HG02610 (cell line): Measurements from ENCODE around the gene MACO1.

Experiments
- ATAC-seq: cut with Tn5 transposase; IDR thresholded peaks from one replicate; pipeline ENCODE4 v1.9.1; 2021; ENCODE audit warnings: mild to moderate bottlenecking, moderate library complexity; ENCODE audit not compliant: unreplicated experiment

The MACO1 gene

DNA sequence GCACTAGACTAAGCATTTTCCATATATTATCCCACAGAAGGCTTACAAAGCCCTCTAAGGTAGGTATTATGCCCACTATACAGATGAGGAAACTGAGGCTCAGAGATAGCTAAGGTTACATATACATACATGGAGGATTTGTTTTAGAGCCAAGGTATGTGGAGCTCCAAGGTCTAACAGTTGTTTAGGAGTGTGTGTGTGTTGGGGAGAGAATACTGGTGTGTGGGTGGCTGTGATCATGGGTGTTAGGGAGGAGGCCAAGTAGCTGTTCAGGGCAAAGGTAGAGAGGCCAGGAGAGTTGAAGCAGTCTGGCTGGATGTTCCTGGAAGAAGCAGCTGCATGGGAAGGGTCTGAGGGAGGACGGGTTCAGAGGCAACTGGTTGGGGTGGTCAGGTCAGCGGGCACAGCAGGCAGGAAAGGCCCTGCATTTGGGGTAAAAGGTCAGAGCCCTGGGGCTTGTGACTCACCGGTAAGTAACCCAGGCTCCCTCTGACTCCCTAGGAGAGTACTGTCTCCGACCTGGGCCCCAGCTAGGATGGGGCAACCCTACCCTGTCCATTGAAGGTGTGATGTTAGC is 107.6 kb downstream of the MACO1 start:
- no peak for ATAC-seq

DNA sequence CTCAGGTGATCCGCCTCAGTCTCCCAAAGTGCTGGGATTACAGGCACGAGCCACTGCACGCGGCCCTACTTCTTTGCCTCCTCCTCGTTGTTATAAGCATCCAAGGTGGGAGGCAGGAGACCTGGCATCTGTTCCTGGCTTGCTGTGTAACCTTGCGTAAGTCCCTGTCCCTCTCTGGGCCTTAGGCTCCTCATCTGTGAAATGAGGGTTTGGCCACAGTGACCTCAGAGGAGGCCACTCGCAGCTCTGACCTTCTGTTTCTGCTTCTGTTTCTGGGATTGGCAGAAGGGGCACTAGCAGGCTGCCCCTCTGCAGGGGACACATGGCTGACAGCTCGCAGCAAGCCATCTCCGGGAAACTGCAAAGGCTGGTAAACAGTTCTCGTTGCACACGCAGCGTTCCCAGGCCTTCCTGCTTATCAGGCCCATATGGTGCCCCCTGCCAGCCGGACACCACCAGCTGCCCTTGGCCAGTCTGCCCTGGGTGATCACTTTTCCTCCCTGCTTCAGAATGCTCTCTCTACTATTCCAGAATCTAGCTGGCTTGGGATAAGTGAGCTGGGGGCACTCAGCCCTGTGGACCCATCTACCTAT is 110.1 kb downstream of the MACO1 start:
- no peak for ATAC-seq

DNA sequence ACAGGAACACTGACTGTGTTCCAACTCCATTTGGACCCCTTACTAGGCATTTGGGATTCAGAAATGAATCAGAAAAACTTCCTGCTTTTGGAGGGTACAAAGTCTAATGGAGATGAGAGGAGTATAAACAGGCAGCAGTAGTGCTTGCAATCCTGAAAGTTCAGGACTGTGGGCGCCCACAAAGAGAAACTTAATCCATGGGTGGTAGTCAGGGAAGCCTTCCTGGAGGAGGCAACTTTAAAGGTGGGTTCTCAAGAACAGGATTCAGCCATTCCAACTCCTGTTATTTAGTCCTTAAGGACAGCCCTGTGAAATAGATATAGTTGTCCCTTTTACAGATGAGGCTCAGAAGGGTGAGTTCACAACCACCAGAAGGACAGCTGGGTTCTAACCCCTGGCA is 110.7 kb downstream of the MACO1 start:
- ATAC-seq: no peak

DNA sequence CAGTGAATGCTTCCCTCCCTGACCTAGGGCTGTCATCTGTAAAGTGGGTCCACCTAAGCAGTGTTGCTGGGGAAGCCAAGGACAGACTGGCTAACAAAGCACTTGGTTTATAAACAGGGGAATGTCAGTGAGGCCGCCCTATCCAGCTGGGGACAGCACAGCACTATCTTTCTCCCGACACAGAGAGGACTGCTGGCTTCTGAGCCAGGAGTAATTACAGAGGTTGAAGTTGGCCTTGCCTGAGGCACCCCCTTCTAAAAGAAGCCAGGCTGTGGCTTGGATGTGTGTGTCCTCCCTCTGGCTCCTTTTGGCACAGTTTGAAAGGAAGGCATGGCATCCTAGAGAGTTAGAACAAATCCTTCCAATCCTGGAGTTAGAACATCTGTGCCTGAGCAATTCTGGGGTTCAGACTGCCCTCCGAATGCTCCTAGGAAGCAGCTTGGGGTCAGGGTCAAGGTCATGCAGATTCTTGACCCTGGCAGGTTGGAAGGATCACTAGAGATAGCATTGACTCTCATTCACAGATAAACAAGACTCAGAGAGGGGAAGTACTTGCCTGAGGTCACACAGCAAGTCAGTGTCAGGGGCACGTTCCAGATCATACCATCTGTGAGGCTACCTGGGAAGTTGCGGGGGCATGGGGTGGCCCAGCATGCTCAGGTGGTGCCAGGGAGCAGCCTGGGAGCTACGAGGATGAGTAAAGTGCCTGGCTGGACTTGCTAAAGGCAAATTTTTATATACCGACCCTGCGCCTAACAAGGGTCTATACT is 111.4 kb downstream of the MACO1 start:
- ATAC-seq: no peak

DNA sequence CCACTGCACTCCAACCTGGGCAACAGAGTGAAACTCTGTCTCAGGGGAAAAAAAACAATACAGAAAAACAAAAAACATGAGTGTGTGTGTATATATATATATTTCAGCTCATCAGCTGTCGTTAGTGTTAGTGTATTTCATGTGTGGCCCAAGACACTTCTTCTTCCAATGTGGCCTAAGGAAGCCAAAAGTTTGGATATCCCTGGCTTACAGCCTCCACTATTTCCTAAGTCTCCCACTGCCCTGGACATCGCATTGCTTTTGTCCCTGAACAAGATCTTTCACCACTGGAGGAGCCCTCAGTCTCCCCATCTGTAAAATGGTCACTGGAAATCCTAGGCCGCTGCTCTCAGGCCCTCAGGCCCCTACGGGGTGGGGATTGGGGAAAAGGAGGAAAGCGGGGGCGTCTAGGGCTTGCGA is 112.3 kb downstream of the MACO1 start:
- no peak for ATAC-seq

DNA sequence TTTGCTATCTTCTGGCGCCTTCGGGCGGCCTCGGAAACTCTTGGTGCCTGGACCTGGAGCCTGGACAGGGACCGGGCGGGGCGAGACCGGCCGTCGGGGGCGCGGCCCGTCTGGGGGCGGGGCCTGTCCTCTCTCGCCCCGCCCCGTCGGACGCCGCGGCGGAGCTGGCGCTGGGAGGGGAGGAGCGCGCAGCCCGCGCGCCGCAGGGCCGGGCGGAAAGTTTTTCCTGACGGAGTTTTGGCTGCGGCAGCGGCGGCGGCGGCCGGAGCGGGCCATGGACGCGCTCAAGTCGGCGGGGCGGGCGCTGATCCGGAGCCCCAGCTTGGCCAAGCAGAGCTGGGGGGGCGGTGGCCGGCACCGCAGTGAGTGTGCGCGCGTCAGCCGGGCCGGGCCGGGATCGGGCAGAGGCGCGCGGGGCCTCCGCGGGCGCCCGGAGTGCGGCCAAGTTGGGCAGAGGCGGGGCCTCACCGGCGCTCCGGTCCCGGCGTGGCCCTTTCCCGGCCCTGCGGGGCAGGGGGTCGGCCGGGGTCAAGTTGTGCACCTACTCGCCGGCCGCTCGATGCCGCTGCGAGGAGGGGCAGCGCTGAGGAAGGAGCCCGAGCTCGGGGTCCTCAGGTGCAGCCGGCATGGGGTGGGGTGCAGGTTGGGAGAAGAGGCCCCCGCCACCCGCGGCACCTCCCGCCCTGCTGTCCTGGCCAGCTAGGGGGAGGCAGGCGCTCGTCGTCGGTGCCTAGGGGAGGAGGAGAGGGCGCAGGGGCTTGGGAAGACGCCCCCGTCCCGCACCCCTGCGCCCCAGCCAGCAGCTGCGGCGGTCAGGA is 112.9 kb downstream of the MACO1 start, which contains the start of gene LDLRAP1:
Gene LDLRAP1, plus strand, starts transcription at position 182 of the 818 bp plus-strand sequence. Its CDS starts 93 bp downstream, at position 275.
- peak; percentile 86 for ATAC-seq

DNA sequence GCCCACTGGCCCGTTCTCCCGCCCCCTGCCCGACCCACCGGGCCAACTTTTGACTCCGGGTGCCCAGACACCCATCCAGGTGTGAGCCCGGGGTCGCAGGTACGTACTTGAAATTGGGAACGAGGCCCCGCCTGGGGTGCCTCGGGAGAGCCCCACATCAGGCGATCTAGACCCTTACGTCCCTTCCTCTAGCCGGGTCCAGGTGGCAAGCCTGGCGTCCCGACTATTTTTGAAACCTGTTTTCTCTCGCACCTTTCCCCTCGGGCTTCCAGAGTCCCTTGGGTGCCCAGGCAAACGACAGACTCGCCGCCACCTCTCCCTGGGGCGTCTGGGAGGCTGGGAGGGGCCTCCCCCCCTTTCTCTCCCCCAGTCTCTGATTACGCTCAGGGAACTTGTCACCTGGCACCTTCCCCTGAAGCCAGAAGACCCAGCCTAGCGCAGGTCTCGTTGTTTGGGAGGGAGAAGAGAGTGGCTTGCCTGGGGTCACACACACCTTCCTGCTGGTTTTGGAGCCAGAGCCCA is 113.6 kb downstream of the MACO1 start:
- ATAC-seq: no peak

DNA sequence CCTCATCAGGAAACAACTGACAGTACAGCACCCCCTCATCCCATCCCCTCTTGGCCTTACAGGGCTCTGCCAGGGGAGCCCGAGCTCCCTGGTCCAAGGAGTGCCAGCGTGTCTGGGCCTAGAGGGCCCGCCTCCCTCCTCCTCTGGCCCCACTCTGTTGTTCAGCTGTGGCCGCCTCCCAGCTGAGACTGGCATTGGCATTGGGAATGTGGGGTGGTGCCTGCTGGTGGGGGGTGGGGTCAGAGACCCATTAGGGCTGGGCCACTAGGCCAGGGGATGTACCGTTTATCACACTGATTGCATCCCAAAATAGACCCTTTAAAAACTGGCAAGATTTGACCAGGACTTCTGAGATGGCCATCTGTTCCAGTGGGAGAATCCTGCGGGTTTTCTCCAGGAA is 114.1 kb downstream of the MACO1 start:
- no peak for ATAC-seq

DNA sequence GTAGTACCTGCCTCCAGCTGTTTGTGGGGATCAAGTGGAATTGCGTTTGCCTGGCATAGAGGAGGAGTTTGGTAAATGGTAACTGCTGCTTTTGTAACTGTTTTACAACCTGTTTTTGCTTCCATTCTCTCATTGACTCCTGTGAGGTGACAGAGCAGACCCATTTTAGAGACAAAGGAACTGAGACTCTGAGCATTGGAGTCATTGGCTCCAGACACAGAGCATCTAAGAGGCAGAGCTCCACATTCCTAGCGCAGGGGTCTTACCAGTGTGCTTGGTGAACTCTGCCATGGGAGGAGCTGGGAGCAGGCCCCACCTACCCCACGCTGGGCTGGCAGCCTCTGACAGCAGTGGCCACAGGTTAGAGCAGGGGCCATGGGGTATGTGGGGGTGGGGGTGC is 115.1 kb downstream of the MACO1 start:
- ATAC-seq: no peak

DNA sequence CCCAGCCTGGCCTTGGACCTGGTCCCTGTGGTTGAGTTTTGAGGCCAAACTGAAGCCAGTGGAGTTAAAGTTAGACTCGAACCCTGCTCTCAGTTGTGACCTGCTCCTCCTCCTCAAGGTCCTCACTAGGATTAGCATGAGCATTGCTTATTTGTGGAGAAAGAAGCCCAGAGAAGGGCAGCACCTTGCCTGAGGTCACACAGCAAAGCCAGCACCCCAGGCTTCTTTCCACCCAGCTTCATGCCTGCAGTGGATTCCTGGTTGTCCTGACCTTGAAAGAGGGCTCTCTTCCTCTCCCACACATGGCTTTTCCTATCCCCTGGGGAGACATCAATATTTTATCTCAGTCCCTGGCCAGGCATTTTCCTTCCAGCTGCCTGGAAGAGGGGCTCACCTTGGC is 115.5 kb downstream of the MACO1 start:
- no peak for ATAC-seq

DNA sequence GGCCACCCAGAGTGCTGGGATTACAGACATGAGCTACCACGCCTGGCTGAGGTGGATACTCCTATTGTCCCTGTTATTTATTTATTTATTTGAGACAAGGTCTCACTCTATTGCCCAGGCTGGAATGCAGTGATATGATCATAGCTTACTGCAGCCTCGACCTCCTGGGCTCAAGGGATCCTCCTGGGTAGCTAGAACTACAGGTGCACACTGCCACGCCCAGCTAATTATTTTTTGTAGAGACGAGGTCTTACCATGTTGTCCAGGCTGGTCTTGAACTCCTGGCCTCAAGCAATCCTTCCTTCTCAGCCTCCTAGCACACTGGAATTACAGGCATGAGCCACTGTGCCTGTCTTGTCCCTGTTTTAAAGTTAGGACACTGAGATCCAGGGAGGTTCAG is 117.9 kb downstream of the MACO1 start:
- no peak for ATAC-seq

DNA sequence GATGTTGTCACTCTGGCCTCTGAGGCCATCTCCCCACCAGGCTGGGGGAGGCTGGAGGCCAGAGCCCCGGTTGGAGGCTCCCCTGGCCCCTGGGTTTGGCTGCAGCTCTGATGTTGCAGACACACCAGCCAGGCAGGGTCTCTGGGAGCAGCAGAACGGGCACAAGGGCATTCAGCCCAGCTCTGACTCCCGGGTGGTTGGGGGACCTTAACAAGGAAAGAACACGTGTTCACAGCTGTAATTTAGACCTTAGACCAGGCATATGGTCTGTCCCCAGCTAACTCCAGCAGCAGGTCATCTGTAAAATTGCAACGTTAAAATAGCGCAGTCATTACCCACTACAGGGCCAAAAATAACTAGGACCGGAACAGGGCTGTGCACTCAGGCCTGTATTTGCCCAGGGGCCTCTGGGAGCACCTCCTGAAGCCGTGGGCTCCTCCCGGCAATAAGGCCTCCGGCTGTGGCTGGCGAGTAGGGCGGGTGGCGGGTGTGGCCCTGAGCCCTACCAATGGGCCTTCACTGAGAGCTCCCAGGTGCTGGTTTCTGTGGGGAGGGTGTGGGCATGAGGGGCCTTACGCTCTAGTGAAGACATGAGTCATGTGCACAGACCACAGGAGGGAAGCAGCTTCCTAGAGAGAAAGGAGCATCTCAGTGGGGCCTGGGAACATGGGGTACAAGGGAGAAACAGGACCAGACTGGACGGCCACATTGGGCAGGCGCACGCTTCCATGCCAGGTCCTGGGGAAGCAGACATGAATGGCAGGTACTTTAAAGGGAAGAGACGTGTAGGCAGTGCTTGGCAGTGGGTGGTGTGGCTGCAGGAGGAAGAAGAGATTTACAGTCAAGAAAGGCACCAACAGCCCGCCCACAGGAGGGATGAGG is 118.8 kb downstream of the MACO1 start:
- ATAC-seq: peak; percentile 95
